Heart right ventricle (tissue), 16 donors: Measurements from ENCODE around the gene C11orf97. TPM values are rescaled to one million over a fixed set of nuclear protein-coding genes. Genes with fewer than 3 reads are reported as not detected.

ENCODE experiments used
- ATAC-seq, 8 donors: fragments of 200-7000 bp; cut with Tn5 transposase; one replicate each; pipeline ENCODE4 v1.9.1; 2020; ENCODE audit warnings: mild to moderate bottlenecking in 8 of 8, moderate library complexity in 8 of 8, moderate number of reproducible peaks in 1 of 8
- DNase-seq, 2 donors: peaks; one replicate each; pipeline ENCODE4 v3.0.0-alpha.2; 2020
- H3K27ac ChIP-seq, 10 donors: fragments of 200-600 bp; sonication (generic) in 2 of 10; one replicate each; pipeline versions ENCODE4 v1.5.0 to v1.8.0; 2020 to 2022; ENCODE audit warnings: mild to moderate bottlenecking in 3 of 10
- H3K27me3 ChIP-seq, 7 donors: fragments of 200-600 bp; one replicate each; pipeline ENCODE4 v1.8.0; 2021 to 2022; ENCODE audit warnings: mild to moderate bottlenecking in 2 of 7
- H3K36me3 ChIP-seq, 9 donors: fragments of 200-600 bp; sonication (generic) in 1 of 9; one replicate each; pipeline versions ENCODE4 v1.5.0 to v1.8.0; 2020 to 2022; ENCODE audit warnings: mild to moderate bottlenecking in 2 of 9
- H3K4me1 ChIP-seq, 9 donors: fragments of 200-600 bp; sonication (generic) in 1 of 9; one replicate each; pipeline versions ENCODE4 v1.5.0 to v1.8.0; 2020 to 2022; ENCODE audit warnings: mild to moderate bottlenecking in 4 of 9
- H3K4me3 ChIP-seq, 10 donors: fragments of 200-600 bp; sonication (generic) in 2 of 10; one replicate each; pipeline versions ENCODE4 v1.5.0 to v1.8.0; 2020 to 2022; ENCODE audit warnings: mild to moderate bottlenecking in 7 of 10, moderate library complexity in 2 of 10
- H3K9me3 ChIP-seq, 11 donors: fragments of 200-600 bp in 10 of 11; sonication (generic) in 2 of 11; one replicate each; pipeline versions ENCODE4 v1.5.0 to v1.8.0; 2013 to 2022; ENCODE audit warnings: mild to moderate bottlenecking in 2 of 11, control low read depth in 1 of 11, moderate library complexity in 1 of 11
- WGBS, 2 donors: extraction: QIAGEN DNeasy Blood & Tissue Kit; methylation state at CpG; one replicate each; pipeline ENCODE4 v1.1.7; 2013; ENCODE audit warnings: inconsistent platforms in 1 of 2; 5-methylcytosine and 5-hydroxymethylcytosine counted together
- intact Hi-C, 10 donors: fragments of 100-400 bp; cut with DNase I; formaldehyde crosslinking; loops; one replicate each; pipeline versions ENCODE4 v1.11.1 to v1.14.2; 2022
- polyA plus RNA-seq, 2 donors: library from polyadenylated mRNA; stranded (reverse); fragments of 200-250 nt; gene quantifications; one replicate each; pipeline ENCODE4 v1.2.3, GENCODE V29; 2013
- total RNA-seq, 10 donors: library from RNA; stranded (reverse); fragmentation: NEBNext Ultra II Directional in 3 of 10; extraction: Animal tissue kit (Norgen Biotek cat#: 25700) in 3 of 10; gene quantifications; one replicate each; pipeline versions ENCODE4 v1.2.1 to v1.2.4, GENCODE V29; 2021 to 2023
- TF ChIP-seq, protein P1 (sequence below), 9 donors: fragments of 200-600 bp; sonication (generic) in 2 of 9; IDR thresholded peaks; one replicate each; pipeline versions ENCODE4 v1.5.0 to v1.8.0; 2021 to 2022; ENCODE audit warnings: antibody characterized with exemption in 9 of 9, mild to moderate bottlenecking in 5 of 9, moderate library complexity in 1 of 9
- donor health status: Arrhythmogenic right ventricular cardiomyopathy.
- donor health status: ischemic (EF 13 %, LVEDD 7.1; RV severe dilation, severe dysfunction).
- donor health status: healthy with polysubstance abuse.
- donor health status: DM: no; HTN: yes; CAD: no.
- donor health status: DM: no; HTN: no; CAD: no.
- donor health status: ischemic (EF 25% LVEDD 6.9; RV normal size, moderate dysfunction).
- donor health status: ischemic (EF 25% LVEDD 5.7; RV mildly dilated, moderate dysfunction).
- donor health status: healthy.
- donor health status: DM: yes; HTN: yes; CAD: no.
- donor health status: Ischemic cardiomyopathy.
- donor health status: ischemic (EF 35%, LVEDD 5.7; RV mildly dilated, moderate dysfunction).
- donor health status: nonischemic (EF 11% LVEDD 7.7; RV severe dilation, severe dysfunction).
- donor health status: DM: yes; HTN: yes; CAD: no.
- donor health status: PGD.
- donor health status: ischemic (EF 29% LVEDD 5.4; RV normal size, mild dysfunction).
- donor health status: nonischemic (EF 23%, LVEDD 6.1; RV moderate dilation, normal function).

Gene C11orf97
- total and polyA plus RNA-seq, 12 donors = not detected

GRCh38 chr11:94546162-94546470 is 33.9 kb downstream of the C11orf97 start:
- DNase-seq (no peak), ATAC-seq (no peak)
- Histone ChIP-seq H3K27me3 (no peaks in the 10 kb centered on the region), H3K9me3 (no peaks in the 10 kb centered on the region), H3K36me3 (peaks cover 0 to 10% (median 0%) of the 10 kb centered on the region in 9 donors), H3K27ac (peak overlapping the region in 1 of 10 donors; percentile 99), H3K4me1 (peaks cover 2 to 76% (median 30%) of the 10 kb centered on the region in 9 donors), H3K4me3 (peak overlapping the region in 7 of 10 donors; percentile 51 to 85 (median 74))
- 84 to 93% methylated on average over 2 of the region's 2 CpGs for WGBS, 2 donors
- TF ChIP-seq, protein P1, sequence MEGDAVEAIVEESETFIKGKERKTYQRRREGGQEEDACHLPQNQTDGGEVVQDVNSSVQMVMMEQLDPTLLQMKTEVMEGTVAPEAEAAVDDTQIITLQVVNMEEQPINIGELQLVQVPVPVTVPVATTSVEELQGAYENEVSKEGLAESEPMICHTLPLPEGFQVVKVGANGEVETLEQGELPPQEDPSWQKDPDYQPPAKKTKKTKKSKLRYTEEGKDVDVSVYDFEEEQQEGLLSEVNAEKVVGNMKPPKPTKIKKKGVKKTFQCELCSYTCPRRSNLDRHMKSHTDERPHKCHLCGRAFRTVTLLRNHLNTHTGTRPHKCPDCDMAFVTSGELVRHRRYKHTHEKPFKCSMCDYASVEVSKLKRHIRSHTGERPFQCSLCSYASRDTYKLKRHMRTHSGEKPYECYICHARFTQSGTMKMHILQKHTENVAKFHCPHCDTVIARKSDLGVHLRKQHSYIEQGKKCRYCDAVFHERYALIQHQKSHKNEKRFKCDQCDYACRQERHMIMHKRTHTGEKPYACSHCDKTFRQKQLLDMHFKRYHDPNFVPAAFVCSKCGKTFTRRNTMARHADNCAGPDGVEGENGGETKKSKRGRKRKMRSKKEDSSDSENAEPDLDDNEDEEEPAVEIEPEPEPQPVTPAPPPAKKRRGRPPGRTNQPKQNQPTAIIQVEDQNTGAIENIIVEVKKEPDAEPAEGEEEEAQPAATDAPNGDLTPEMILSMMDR (IDR thresholded peaks at IDR 0.05) = no peak
- intact Hi-C loops = no loop called here

GRCh38 chr11:94546886-94547285 is 34.6 kb downstream of the C11orf97 start:
- peaks cover 2 to 76% (median 30%) of the 10 kb centered on the region in 9 donors for H3K4me1 ChIP-seq
- TF ChIP-seq, protein P1 (IDR thresholded peaks at IDR 0.05) = no peak
- intact Hi-C loops = no loop called here
- H3K27ac ChIP-seq = no peak overlapping the region
- peaks cover 0 to 10% (median 0%) of the 10 kb centered on the region in 9 donors for H3K36me3 ChIP-seq
- WGBS, 2 donors = 86 to 95% methylated on average over 1 of the region's 1 CpG
- ATAC-seq (no peak), DNase-seq (no peak)
- no peaks in the 10 kb centered on the region for H3K27me3 ChIP-seq
- H3K4me3 ChIP-seq = peak overlapping the region in 3 of 10 donors; percentile 10 to 85 (median 82)
- H3K9me3 ChIP-seq = no peaks in the 10 kb centered on the region

DNA sequence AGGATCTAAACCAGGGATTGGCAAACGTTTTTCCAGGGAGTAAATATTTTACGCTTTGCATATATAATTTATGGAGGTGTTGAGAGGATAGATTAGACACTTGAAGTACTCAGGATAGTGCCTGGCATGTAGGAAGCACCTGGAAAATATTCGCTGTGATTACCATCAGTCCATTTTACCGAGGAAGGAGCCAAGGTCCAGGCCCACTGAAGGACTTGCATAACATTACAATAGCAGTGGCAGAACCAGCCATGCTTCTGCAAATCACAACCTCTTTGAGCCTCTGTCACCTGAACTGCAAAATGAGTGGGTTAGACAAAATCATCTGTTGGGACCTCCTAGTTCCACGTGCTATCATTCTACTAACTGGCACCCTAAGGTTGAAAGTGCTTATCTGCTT is 36.9 kb downstream of the C11orf97 start:
- intact Hi-C loops = no loop called here
- H3K9me3 ChIP-seq = no peaks in the 10 kb centered on the region
- 63 to 79% methylated on average over 5 of the region's 5 CpGs for WGBS, 2 donors
- ATAC-seq (no peak), DNase-seq (no peak)
- no peak overlapping the region for H3K27ac ChIP-seq
- TF ChIP-seq, protein P1 (IDR thresholded peaks at IDR 0.05) = no peak
- no peaks in the 10 kb centered on the region for H3K27me3 ChIP-seq
- peaks cover 0 to 10% (median 0%) of the 10 kb centered on the region in 9 donors for H3K36me3 ChIP-seq
- no peak overlapping the region for H3K4me3 ChIP-seq
- H3K4me1 ChIP-seq = peaks cover 2 to 66% (median 26%) of the 10 kb centered on the region in 9 donors

DNA sequence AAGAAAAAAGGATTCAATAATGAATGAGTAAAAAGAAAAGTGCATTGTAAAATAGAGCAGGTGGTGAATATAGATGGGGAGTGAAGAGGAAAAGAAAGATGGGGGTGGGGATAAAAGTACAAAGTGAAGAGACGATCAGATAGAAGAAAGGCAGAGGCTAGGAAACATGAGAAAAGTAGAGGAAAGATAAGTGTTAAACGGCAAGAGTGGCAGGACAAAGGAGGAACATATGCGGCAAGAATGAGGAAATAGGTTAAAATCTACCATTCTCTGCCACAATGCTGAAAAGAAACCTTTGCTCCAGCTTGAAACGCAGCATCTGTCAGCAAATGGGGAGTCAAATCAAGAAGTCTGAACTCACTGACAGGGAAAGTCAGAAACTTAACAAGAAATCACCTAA is 38.3 kb downstream of the C11orf97 start:
- peaks cover 2 to 56% (median 21%) of the 10 kb centered on the region in 9 donors for H3K4me1 ChIP-seq
- H3K9me3 ChIP-seq = no peaks in the 10 kb centered on the region
- TF ChIP-seq, protein P1 (IDR thresholded peaks at IDR 0.05) = no peak
- 59 to 76% methylated on average over 4 of the region's 4 CpGs for WGBS, 2 donors
- H3K36me3 ChIP-seq = peaks cover 0 to 10% (median 0%) of the 10 kb centered on the region in 9 donors
- ATAC-seq (no peak), DNase-seq (no peak)
- H3K27ac ChIP-seq = no peak overlapping the region
- no peaks in the 10 kb centered on the region for H3K27me3 ChIP-seq
- intact Hi-C loops = no loop called here
- H3K4me3 ChIP-seq = no peak overlapping the region
